Vagina (tissue), 2 donors: ENCODE measurements around the gene LRRC42. TPM values are rescaled to one million over a fixed set of nuclear protein-coding genes. Genes with fewer than 3 reads are reported as not detected.

ENCODE experiments used
- DNase-seq, 2 donors: peaks; one replicate each; pipeline ENCODE4 v3.0.0-alpha.2; 2017; ENCODE audit errors: extremely low spot score in 2 of 2
- H3K27ac ChIP-seq: fragments of 200-600 bp; sonication (generic); one replicate; pipeline ENCODE4 v1.5.1; 2019
- H3K27me3 ChIP-seq: fragments of 200-600 bp; sonication (generic); one replicate; pipeline ENCODE4 v1.5.1; 2019
- H3K36me3 ChIP-seq, 2 donors: fragments of 200-600 bp; sonication (generic); one replicate each; pipeline ENCODE4 v1.5.1; 2017 to 2019
- H3K4me1 ChIP-seq: fragments of 200-600 bp; sonication (generic); one replicate; pipeline ENCODE4 v1.5.1; 2019
- H3K4me3 ChIP-seq, 2 donors: fragments of 200-600 bp; sonication (generic); 1 replicate in 1 of 2; 2 replicates in 1 of 2; pipeline ENCODE4 v1.5.1; 2016 to 2019
- H3K9me3 ChIP-seq: fragments of 200-600 bp; sonication (generic); one replicate; pipeline ENCODE4 v1.5.1; 2019
- CTCF ChIP-seq, 3 experiments: fragments of 450-650 bp in 2 of 3; fragments of 200-600 bp in 1 of 3; sonication (generic) in 1 of 3; IDR thresholded peaks; one replicate each; pipeline ENCODE4 v1.5.1; 2017 to 2019; ENCODE audit warnings: antibody characterized with exemption in 3 of 3, mild to moderate bottlenecking in 2 of 3, moderate library complexity in 2 of 3
- POLR2A ChIP-seq, 2 donors: fragments of 450-650 bp; IDR thresholded peaks; one replicate each; pipeline ENCODE4 v1.6.1; 2017; ENCODE audit warnings: antibody characterized with exemption in 2 of 2, mild to moderate bottlenecking in 2 of 2, moderate library complexity in 2 of 2
- POLR2AphosphoS5 ChIP-seq, 2 donors: sonication (generic); formaldehyde crosslinking; IDR thresholded peaks; one replicate each; pipeline ENCODE4 v1.9.0; 2017; ENCODE audit warnings: antibody characterized with exemption in 2 of 2, mild to moderate bottlenecking in 2 of 2, low read depth in 1 of 2; ENCODE audit not compliant: insufficient read depth in 1 of 2
- intact Hi-C: fragments of 100-400 bp; cut with DNase I; formaldehyde crosslinking; loops from one replicate; pipeline ENCODE4 v1.15.1; 2023
- total RNA-seq: library from RNA; depleted of rRNA; stranded (reverse); fragments of >200 nt; gene quantifications from one replicate; pipeline ENCODE4 v1.2.3, GENCODE V29; 2016

The LRRC42 gene
- total RNA-seq, 1 donor from 2014 or later: 31.7 TPM

DNA sequence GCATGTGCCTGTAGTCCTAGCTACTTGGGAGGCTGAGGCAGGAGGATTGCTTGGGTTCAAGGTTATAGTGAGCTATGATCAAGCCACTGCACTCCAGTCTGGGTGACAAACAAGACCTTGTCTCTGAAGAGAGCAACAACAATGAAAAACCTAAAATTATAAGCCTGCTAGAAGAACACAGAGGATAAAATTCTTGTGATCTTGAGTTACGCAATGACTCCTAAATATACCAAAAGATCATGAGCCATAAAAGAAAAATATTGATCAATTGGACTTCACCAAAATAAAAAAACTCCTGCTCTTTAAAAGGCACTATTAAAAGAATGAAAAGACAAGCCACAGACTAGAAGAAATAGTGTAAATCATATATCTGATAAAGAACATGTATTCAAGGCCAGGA, 49.5 kb downstream of the LRRC42 start:
- Histone ChIP-seq H3K27ac (no peak overlapping the region), H3K9me3 (no peaks in the 10 kb centered on the region), H3K4me1 (no peaks in the 10 kb centered on the region), H3K4me3 (no peak overlapping the region), H3K36me3 (no peaks in the 10 kb centered on the region), H3K27me3 (no peaks in the 10 kb centered on the region)
- intact Hi-C loops: no loop called here
- no peak for DNase-seq
- no peak for TF ChIP-seq CTCF (IDR thresholded peaks at IDR 0.05)
- TF ChIP-seq POLR2A (IDR thresholded peaks at IDR 0.05): no peak
- no peak for TF ChIP-seq POLR2AphosphoS5 (IDR thresholded peaks at IDR 0.05; ENCODE audit: insufficient read depth in 1 of 2, low read depth in 1 of 2)

GRCh38 chr1:53998223-53998622, 52.1 kb downstream of the LRRC42 start:
- intact Hi-C loops: no loop called here
- TF ChIP-seq CTCF (IDR thresholded peaks at IDR 0.05) (no peak), POLR2A (IDR thresholded peaks at IDR 0.05) (no peak), POLR2AphosphoS5 (IDR thresholded peaks at IDR 0.05; ENCODE audit: insufficient read depth in 1 of 2, low read depth in 1 of 2) (no peak)
- H3K36me3 ChIP-seq: no peaks in the 10 kb centered on the region
- DNase-seq: no peak
- no peaks in the 10 kb centered on the region for H3K9me3 ChIP-seq
- no peak overlapping the region for H3K4me3 ChIP-seq
- no peaks in the 10 kb centered on the region for H3K4me1 ChIP-seq
- H3K27ac ChIP-seq: no peak overlapping the region
- no peaks in the 10 kb centered on the region for H3K27me3 ChIP-seq

GRCh38 chr1:53999920-54000319, 53.8 kb downstream of the LRRC42 start:
- Histone ChIP-seq H3K4me3 (no peak overlapping the region), H3K27me3 (no peaks in the 10 kb centered on the region), H3K4me1 (no peaks in the 10 kb centered on the region), H3K27ac (no peak overlapping the region), H3K9me3 (no peaks in the 10 kb centered on the region), H3K36me3 (no peaks in the 10 kb centered on the region)
- no peak for TF ChIP-seq CTCF (IDR thresholded peaks at IDR 0.05)
- no peak for TF ChIP-seq POLR2A (IDR thresholded peaks at IDR 0.05)
- TF ChIP-seq POLR2AphosphoS5 (IDR thresholded peaks at IDR 0.05; ENCODE audit: insufficient read depth in 1 of 2, low read depth in 1 of 2): no peak
- no peak for DNase-seq
- intact Hi-C loops: no loop called here

DNA sequence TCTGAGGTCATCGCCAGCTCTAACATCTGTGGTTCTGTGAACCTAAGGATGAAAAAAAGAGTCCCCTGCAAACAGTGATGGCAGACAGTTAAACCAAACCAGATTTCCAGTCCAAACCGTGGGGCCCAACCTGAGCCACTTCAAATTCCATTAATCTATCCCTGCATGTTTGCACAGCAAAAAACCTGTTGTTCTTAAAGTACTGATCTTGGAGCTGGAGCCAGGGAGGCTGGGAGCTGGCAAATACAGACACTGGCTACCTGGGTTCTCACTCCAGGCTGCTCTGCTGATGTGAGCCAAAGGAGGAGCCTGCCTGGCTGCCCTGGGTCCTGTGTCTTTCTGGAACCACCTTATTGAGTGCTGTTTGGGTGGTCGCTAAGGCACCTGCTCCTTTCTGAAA, 55.4 kb downstream of the LRRC42 start:
- H3K27me3 ChIP-seq: no peaks in the 10 kb centered on the region
- TF ChIP-seq CTCF (IDR thresholded peaks at IDR 0.05): no peak
- TF ChIP-seq POLR2AphosphoS5 (IDR thresholded peaks at IDR 0.05; ENCODE audit: insufficient read depth in 1 of 2, low read depth in 1 of 2): no peak
- no peak for TF ChIP-seq POLR2A (IDR thresholded peaks at IDR 0.05)
- no peak overlapping the region for H3K4me3 ChIP-seq
- intact Hi-C loops: no loop called here
- DNase-seq: no peak
- no peak overlapping the region for H3K27ac ChIP-seq
- H3K36me3 ChIP-seq: no peaks in the 10 kb centered on the region
- H3K4me1 ChIP-seq: no peaks in the 10 kb centered on the region
- H3K9me3 ChIP-seq: no peaks in the 10 kb centered on the region

- Histone ChIP-seq H3K27ac (no peak overlapping the region), H3K4me3 (no peak overlapping the region), H3K27me3 (no peaks in the 10 kb centered on the region), H3K9me3 (no peaks in the 10 kb centered on the region), H3K36me3 (no peaks in the 10 kb centered on the region), H3K4me1 (no peaks in the 10 kb centered on the region)
- intact Hi-C loops: no loop called here
- DNase-seq: no peak
- no peak for TF ChIP-seq CTCF (IDR thresholded peaks at IDR 0.05)
- TF ChIP-seq POLR2A (IDR thresholded peaks at IDR 0.05): no peak
- TF ChIP-seq POLR2AphosphoS5 (IDR thresholded peaks at IDR 0.05; ENCODE audit: insufficient read depth in 1 of 2, low read depth in 1 of 2): no peak
Measured at GRCh38 chr1:54002544-54003248, 56.5 kb downstream of the LRRC42 start.
